DMS 273 (cell line): Measurements from ENCODE around the gene DIS3L2.
"Not testable (repeated sequence)": the region's sequence is repeated elsewhere in the genome, so short reads cannot be mapped to it uniquely, and the experiment has no call there.

ENCODE experiments used
- DNase-seq: peaks from one replicate; lab custom pipeline; 2025; ENCODE audit not compliant: unreplicated experiment; lab: John Stamatoyannopoulos, UW

The DIS3L2 gene

DNA sequence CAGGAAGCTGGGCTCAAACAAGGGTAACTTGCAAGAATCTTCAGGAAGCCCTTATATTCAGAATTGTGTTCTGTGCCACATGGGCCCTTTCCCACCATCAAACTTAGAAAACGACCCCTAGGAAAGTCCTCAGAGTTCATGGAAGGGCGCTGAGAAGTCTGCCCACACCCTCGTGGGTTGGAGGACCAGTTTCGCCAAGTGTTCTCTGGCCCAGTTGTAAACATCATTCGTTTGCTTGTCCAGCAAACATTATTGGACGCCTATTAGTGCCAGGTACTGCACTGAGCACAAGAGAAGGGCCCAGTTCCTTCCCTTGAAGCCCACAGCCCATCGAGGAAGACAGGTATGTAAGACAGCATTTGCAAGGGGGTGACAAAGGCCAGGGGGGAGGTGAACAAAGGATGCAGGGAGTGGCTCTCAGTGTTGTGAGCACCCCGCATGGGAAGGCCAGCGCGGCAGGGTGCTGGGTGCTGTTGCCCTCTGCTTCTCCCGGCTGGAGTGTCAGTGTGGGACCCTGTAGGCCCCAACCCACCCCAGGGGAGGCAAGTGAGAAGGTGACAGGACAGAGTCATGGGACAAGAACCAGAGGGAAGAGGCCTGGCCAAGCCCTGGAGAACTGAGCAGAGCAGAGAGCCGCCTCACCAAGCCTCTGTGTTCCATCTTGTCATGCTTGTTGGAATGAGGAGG, 356.8 kb downstream of the DIS3L2 start:
- no peak for DNase-seq

DNA sequence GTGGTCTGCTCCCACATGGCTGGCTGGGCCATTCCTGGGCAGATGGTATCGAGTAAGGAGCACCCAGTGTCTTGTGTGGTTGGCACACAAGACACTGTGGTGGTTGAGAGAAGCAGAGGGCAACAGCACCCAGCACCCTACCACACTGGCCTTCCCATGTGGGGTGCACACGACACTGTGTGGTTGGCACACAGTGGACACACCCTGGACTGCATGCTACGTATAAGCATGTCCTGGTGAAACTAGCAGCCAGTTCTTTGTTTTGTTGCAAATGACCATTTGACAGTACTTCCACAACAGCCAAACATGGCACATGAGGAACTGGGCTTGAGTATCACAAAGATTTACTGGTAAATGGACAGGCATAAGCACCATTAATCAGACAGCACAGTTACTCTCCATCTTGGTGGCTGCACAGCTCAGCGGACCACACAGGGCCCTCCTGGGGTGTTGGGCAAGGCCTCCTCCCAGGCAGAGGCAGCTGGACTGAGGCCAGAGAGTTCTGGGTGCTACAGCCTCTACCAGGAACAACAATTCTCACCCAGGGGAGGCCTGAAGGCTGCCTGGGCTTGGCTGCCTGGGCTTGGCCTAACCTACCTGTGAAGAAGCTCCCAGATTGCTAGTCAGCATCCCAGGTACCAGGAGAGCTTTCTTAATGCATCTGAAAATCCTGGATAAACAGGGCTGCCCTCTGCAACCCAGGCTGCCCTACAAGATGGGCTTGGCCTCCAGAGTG, 357.7 kb downstream of the DIS3L2 start:
- DNase-seq, result no peak

DNA sequence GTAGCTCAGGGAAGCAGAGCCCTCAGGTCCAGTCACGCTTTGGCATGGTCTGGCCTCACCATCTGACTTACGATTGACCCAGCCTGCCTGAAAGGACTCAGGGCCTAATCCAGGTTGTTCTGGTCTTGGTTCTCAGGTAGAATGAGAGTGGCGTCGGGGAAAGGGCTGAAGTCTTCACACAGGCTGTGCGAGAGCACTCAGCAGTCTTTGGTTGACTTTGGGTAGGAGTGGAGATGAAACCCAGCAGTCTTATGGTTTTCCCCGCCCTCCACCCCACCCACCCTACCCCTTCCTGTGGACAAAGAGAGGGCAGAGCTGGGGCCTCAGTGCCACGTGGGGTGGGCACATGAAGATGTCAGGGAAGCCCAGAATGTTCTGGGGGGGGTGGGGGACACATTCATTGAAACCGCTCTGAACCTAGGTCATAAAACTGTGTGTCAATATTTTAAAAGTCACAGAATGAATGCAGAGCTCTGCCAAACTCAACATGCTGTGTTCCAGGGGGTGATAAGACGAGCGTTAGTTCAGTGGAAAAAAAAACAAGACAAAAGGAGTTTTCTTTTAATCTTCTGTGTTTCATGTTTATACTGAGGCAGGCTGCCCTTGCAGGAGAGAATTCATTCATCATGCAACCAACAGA, 358.4 kb downstream of the DIS3L2 start:
- no peak for DNase-seq

DNA sequence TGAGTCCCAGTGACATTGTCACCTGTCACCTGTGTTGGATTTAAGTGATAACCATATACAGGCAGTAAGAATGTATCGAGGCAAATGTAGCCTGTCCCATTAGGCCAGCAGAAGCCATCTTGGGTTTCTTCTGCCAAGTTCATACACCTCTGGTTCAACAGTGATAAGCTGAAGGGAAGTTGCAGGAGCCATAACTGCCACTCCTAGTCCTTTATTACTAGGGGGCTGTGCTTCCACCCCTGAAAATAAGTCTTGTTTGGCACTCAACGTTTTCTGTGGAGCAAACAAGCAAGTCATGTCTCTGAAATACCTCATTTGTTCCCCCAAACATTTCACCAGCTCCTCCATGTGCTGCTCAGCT, 358.9 kb downstream of the DIS3L2 start:
- no peak for DNase-seq

DNA sequence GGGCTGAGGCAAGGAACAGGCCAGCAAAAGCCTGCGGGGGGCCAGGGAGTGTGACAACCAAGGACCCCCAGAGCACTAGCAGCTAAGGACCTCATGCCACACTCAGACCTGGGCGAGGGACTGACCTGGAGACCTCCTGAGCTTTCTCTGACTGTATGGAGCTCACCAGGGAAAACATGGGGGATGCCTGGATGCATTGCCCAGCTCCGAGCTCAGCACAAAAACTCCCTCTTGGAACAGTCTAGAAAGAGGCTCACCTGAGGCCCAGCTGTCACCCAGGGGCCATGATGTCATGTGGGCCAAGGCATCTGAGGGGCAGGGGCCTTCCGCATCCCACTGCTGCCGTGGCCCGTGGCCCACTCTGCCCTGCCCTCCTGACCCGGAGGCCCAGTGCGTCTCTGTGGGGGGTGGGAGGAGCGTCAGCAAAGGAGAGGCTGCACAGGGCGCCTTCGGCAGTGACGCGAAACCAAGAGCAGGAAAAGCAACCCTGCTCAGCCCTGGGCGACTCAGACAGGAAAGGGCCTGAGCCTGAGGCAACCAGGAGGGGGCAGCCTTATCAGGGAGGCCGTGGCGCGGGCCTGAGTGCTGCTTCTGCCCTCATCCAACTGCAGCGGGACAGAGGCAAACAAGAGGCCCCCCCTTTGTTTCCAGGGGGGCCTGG, 359.8 kb downstream of the DIS3L2 start:
- no peak for DNase-seq

DNA sequence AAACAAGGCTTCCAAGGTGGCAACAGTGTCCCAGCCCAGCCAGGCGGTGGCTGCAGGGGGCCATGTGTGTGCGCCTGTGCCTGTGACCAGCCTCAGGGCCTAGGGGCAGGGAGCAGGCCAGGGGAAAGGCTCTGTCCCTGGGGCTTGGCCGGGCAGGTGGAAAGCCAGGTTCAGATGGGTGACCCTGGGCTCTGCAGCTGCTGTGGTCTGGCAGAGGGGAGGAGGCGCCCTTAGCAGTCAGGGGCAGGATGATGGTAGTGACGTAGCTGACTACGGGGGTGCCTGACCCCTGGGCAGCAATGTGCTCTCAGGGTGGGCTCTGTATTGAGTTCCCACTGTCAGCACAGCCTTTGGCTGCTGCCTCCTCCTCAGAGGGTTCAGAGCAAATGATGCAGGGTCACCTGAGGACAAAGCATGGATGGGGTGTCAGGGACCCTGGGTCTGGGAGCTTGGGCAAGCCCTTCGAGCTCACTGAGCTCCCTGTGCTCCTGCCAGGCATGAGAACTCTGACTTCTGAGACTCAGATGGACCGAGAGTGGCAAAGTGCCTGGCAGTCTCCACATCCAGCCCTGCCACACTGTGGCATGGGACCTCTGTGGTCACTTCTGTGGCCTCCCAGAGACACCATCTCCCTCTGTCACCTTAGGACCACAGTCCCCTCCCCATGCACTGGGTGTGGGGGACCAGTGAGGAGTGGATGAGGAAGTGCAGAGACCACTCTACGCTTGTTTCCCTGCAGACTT, 360.5 kb downstream of the DIS3L2 start:
- DNase-seq, result no peak

DNA sequence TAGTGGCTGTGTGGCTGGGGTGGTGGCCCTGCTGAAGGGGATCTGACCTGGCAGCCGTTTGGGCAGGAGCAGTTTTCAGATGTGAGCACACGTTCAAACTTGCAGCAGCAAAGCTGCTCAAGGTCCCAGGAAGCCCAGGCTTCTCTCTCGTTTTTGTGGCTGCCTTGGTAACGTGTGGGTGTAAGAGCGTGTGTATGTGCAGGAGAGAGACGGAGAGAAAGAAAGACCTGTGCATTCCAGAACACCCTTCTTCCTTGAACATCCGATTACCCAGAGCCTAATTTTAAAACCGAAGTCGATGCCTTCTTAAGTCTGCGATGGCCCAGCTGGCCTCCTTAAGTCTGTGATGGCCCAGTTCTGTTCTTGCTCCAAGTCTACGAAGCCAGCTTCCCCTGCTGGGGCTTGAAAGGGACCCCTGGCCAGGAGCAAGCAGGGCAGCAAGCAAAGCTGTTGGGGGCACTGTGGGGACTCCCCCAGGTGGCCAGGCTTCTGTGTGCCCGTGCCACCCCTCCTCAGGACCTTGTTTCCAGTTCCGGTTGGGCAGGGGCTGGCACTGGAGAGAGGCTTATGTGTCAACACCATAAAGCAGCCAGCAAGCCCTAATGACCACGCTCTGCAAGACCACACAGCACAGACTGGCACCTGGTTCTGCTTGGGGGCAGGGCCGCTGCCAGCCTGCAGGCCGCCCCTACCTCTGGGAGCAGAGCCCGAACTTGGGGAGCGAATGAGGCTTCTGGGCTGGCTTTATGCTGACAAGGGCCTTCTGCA, 361.2 kb downstream of the DIS3L2 start:
- DNase-seq, result no peak

DNA sequence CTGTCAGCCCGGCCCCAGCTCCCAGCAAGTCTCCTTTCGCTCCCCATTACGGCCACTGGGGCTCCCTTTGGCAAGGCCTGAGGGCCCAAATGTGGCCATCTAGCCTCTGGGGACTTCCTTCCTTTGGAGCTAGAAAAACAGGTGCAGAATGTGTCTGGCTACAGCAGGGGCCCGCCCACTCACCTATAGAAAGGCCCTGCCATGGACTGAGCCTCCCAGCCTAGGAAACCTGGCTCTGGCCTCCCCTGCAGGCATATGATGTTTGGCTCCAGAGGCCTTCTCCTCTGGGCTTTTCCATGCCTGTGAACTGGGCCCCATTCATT, 361.8 kb downstream of the DIS3L2 start:
- no peak for DNase-seq

DNA sequence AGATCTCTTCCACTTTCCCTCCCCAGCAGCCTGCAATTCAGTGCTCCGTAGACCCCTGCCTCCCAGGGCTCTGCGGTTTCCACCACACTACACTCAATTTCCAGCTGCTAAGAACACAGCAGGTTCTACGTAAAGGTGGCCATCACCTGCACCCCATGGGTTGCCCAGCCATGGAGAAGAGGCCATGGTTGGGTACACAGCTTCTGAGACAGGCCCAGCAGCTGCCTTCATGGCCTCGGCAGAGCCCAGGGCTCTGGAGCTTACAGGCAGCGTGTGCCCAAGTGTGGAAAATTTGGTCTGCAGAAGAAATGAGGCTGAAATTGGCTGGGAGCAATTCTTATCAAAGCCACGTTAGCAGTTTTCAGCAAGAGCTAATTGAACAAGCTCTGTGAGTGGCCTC, 362.5 kb downstream of the DIS3L2 start:
- DNase-seq, result not testable (repeated sequence)

DNA sequence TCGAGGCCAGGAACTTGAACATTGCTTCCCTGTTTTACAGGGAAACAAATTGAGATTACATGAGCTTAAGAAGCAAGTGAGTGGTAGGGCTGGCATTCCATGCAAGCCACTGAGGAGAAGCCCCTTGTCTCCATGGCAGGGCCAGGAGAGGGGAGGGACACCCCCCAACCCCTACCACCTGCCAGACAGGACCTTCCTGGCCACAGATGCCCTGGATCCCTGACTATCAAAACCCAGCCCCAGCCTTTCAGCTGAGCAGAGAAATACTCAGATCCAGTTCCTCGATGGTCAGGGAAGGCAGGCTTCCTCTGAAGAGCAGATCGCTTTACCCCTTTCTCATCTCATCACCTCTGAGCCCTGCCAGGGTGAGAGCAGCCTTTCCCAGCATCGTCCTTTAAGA, 363.3 kb downstream of the DIS3L2 start:
- DNase-seq, result no peak

DNA sequence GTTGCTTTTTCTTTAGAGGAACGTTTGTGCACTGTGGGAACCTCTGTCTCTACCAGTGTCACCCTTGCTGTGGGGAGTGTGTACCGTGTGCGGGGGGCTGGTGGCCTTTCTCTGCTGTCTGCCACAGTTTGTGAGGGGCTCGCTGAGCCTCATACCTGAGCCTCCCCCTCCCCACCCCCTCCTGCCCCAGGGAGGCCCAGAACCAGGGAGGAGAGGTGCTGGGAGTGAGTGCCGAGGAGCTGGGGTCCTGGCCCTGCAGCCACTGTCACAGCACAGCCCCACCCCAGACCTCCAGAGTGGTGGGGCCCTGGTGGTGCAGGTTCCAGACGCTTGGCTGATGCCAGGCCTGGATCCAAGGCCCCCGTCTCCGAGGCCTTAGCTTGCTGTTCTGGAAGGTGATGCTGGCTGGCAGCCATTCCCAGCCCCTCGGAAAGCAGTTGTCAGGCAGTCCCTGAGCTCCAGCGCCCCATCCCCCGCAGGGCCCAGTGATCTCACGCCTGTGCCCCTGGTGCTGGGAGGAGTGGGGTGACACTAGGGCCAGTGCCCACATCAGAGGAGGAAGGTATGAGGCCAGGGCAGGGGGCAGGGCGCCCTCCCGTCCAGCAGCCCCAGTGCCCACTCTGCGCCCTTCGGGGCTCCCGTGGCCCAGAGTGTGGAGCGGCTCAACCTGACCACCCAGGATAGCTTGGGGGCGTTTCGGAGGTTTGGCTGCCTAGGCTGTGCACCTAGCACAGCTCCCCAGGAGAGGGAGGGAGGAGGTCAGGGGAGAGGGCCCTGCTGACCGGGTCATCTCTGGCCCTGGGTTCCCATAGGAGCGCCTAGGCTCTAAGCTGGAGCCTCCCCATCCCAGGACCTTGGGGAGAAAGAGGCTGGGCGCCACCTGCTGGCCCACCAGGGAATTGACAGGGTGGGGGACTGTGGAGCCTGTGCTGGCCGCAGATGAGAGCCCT, 364.1 kb downstream of the DIS3L2 start:
- DNase-seq, result peak; percentile 77

DNA sequence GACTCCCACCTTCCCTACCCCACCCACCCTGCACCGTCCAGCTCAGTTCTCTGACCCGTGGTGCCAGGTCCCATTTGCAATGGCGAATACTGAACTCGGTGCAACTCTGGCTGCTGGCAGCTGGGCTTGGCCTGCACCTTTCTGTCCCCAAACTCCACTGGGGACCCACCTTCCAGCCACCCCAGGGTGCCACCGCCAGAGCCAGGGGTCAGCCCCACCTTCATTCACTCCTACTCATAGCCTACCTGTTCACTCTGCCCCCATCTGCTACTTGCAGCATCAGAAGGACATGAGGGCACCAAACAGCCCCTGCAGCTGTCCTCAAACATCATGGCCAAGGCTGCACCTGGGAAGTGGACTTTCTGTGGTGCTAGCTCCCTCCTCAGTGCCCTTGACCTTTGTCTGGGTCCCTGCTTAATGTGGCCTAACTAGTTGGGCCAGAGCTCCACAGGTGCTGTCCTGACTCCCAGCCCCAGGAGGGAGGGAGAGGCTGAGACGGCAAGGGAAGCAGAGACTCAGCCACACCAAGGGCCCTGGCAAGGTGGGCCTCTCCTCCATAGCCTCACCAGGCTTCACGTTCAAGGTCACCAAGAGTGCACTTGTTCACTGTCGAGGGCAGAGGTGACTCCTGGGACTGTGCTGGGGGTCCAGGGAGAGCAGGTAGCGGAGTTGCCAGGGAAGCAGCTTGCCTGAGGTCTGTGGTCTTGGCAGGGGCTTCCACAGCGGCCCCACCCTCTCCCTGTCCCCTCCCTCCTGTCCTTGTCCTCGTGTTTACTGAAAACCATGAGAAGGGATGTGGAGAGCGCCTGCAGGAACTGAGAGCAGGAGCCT, 365.0 kb downstream of the DIS3L2 start:
- DNase-seq, result not testable (repeated sequence)

DNA sequence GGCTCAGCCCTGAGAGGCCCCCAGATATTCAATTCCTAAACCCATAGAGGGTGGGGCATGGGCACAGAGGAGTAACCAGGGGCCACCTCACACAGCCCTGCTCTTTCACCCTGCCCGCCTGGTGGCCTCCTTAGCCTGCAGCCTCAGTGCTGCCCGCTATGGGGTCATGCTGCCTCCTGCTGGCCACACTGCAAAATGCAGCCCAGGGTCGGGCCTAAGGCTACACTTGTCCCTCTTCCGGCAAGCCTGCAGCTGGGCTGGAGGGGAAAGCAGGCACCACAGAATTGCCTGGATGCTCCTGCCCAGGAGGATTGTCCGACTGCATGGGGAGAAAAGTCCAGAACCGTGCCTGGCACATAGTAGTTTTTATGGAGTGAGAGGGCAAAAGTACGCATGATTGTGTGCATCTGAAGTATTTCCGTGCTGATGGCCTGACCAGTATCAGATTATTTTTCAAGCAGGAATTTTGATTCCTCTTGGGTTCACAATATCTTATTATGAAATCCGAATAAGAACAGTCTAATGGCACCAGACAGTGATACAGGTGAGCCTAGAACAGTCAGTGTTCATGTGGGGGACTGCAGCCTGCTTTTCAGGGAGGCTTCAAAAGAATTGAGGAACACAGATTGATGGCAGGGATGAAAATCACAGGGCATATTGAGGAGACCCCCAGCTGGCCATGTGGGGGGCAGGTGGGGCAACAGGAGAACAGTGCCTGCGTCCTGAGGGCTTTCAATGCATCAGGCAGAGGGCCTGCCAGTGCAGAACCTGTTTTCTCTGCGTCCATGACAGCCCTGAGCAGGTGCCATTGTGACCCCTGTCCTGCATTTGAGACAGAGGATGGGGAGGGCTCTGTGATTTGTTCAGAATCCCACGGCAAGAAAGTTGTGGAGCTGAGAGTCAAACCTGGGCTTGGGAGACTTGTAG, 365.9 kb downstream of the DIS3L2 start:
- peak; percentile 82 for DNase-seq

DNA sequence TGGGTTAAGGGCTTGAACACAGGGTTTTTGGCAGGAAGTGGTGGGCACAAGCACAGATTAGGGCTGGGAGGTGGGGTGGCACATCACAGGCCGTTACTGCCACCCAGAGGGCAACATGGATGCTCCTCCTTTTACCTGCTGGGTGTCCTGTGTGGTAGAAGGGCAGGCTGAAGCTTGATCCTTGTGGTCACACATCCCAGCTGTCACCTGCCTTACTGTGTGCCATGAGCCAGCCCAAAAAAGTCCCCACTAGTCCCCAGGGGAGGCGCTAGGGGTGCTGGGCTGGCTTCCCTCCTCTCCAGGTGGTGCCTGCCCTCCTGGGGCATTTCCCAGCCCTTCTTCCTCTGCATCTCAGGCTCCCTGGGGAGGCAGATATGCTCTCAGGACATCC, 366.5 kb downstream of the DIS3L2 start:
- peak; percentile 21 for DNase-seq

DNA sequence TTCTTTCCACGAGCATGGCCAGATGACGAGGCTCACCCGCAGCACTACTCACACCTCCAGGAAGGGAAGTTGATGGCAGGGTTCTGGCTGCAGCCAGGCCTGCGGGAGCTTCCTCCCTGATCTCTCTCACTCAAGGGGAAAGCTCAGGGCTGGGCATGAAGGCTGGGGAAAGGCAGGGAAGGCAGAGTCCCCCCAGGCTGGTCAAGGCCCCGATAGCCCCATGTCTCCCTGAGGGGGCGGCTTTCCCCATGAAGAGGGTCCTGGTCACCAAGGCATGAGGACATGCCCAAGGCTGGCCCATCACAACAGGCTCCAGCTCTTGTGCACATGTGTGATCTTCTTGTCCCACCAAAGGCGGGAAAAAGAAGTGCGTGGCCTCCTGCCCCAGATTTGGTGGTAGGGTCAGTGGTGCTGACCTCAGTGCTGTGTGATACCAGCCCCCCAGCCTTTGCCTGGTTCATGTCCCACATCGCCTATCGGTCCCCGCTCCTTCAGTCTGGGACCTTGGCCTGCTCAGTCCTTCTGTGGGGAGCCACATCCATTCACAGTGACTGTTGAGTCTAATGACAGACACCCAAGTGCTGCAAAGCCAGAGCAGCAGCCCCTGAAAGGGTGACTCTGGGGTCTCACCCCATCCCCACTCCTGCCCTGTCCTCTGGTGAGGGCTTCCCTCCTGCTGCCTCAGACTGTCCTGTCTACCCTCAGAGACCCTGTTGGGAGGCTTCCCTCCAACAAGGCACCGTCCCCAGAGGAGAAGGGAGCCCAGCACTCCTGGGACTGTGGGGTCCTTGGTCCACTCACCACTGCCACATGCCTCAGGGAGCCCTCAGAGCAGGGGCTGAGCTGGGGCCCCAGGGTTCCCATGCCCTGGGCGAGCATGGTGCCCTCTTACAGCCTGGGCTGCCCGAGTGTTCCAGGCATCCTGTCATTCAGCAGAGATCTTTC, 367.3 kb downstream of the DIS3L2 start:
- no peak for DNase-seq

DNA sequence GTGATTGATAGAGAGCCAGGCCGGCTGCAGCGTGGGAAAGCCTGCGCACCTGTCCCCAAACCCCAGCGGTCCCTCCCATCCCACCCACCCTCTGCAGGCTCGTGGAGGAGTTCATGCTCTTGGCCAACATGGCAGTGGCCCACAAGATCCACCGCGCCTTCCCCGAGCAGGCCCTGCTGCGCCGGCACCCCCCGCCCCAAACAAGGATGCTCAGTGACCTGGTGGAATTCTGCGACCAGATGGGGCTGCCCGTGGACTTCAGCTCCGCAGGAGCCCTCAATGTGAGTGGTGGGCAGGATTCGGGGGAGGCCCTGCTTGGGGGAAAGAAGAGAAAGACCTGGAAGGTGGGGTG, 368.2 kb downstream of the DIS3L2 start:
- DNase-seq, result no peak
